ENCODE measurements around the gene DEUP1.

DNA sequence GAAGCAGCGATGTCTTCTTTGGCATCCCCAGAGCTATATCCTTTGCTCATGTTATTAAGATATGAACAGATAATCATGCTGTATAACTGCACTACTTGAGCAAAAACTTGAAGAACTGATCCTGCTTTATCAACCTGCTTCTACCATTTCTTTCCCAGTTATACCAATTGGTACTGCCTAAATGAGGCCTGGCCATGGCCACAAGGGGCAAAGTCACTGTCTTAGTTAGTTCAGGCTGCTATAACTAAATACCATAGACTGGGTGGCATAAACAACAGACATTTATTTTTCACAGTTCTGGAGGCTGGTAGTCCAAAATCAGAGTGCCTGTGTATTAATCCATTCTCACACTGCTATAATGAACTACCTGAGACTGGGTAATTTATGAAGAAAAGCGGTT is 37.5 kb downstream of the DEUP1 start:
- TF ChIP-seq, protein P1, sequence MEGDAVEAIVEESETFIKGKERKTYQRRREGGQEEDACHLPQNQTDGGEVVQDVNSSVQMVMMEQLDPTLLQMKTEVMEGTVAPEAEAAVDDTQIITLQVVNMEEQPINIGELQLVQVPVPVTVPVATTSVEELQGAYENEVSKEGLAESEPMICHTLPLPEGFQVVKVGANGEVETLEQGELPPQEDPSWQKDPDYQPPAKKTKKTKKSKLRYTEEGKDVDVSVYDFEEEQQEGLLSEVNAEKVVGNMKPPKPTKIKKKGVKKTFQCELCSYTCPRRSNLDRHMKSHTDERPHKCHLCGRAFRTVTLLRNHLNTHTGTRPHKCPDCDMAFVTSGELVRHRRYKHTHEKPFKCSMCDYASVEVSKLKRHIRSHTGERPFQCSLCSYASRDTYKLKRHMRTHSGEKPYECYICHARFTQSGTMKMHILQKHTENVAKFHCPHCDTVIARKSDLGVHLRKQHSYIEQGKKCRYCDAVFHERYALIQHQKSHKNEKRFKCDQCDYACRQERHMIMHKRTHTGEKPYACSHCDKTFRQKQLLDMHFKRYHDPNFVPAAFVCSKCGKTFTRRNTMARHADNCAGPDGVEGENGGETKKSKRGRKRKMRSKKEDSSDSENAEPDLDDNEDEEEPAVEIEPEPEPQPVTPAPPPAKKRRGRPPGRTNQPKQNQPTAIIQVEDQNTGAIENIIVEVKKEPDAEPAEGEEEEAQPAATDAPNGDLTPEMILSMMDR (IDR thresholded peaks at IDR 0.05; ENCODE audit: borderline replicate concordance, extremely low read depth, low read length, poor library complexity, severe bottlenecking): no peak
- TF ChIP-seq EZH2 (IDR thresholded peaks at IDR 0.05; ENCODE audit: borderline replicate concordance, low read depth, low read length, severe bottlenecking): no peak

Data from DND-41 (cell line).